ENCODE results near the gene PCARE.

PCARE gene

DNA sequence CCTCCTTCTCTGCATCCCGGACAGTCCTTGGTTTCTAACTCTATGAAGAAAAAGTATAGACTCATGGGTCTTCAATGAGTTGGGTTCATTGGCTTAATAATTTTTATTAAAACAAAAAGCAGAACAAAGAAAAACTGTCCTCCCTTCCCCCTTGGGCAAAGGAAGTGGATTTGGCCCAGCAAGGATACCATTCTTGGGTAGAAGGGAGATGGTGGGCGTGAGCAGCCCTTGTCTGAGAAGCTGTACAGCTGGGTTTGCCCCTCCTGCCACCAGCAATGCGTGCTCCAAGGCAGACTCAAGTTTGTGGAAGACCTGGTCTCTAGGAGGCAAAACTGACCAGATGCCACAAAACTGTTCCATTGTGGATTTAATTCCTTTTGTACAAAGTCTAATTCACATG is 12.7 kb downstream of the PCARE start:
- Histone ChIP-seq H3K27me3 (ENCODE audit: insufficient read depth, poor library complexity, severe bottlenecking) (no peaks in the 10 kb centered on the region), H3K27ac (replicated peaks) (no peak overlapping the region), H3K4me3 (replicated peaks; ENCODE audit: insufficient read depth, low read length) (no peak overlapping the region)
- no peak for TF ChIP-seq GABPA (IDR thresholded peaks at IDR 0.05; ENCODE audit: low read depth)
- TF ChIP-seq SPI1 (IDR thresholded peaks at IDR 0.05; ENCODE audit: borderline replicate concordance, low read depth), result no peak
- TF ChIP-seq, protein P1, sequence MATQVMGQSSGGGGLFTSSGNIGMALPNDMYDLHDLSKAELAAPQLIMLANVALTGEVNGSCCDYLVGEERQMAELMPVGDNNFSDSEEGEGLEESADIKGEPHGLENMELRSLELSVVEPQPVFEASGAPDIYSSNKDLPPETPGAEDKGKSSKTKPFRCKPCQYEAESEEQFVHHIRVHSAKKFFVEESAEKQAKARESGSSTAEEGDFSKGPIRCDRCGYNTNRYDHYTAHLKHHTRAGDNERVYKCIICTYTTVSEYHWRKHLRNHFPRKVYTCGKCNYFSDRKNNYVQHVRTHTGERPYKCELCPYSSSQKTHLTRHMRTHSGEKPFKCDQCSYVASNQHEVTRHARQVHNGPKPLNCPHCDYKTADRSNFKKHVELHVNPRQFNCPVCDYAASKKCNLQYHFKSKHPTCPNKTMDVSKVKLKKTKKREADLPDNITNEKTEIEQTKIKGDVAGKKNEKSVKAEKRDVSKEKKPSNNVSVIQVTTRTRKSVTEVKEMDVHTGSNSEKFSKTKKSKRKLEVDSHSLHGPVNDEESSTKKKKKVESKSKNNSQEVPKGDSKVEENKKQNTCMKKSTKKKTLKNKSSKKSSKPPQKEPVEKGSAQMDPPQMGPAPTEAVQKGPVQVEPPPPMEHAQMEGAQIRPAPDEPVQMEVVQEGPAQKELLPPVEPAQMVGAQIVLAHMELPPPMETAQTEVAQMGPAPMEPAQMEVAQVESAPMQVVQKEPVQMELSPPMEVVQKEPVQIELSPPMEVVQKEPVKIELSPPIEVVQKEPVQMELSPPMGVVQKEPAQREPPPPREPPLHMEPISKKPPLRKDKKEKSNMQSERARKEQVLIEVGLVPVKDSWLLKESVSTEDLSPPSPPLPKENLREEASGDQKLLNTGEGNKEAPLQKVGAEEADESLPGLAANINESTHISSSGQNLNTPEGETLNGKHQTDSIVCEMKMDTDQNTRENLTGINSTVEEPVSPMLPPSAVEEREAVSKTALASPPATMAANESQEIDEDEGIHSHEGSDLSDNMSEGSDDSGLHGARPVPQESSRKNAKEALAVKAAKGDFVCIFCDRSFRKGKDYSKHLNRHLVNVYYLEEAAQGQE (IDR thresholded peaks at IDR 0.05; ENCODE audit: insufficient replicate concordance, low read depth), result no peak
- no peak for TF ChIP-seq POLR2AphosphoS5 (IDR thresholded peaks at IDR 0.05; ENCODE audit: low read depth)
- TF ChIP-seq, protein P2, sequence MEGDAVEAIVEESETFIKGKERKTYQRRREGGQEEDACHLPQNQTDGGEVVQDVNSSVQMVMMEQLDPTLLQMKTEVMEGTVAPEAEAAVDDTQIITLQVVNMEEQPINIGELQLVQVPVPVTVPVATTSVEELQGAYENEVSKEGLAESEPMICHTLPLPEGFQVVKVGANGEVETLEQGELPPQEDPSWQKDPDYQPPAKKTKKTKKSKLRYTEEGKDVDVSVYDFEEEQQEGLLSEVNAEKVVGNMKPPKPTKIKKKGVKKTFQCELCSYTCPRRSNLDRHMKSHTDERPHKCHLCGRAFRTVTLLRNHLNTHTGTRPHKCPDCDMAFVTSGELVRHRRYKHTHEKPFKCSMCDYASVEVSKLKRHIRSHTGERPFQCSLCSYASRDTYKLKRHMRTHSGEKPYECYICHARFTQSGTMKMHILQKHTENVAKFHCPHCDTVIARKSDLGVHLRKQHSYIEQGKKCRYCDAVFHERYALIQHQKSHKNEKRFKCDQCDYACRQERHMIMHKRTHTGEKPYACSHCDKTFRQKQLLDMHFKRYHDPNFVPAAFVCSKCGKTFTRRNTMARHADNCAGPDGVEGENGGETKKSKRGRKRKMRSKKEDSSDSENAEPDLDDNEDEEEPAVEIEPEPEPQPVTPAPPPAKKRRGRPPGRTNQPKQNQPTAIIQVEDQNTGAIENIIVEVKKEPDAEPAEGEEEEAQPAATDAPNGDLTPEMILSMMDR (IDR thresholded peaks at IDR 0.05; ENCODE audit: insufficient read depth, low read length), result no peak
- DNase-seq (ENCODE audit: low read depth in 1 of 2, low spot score in 1 of 2), result no peak

DNA sequence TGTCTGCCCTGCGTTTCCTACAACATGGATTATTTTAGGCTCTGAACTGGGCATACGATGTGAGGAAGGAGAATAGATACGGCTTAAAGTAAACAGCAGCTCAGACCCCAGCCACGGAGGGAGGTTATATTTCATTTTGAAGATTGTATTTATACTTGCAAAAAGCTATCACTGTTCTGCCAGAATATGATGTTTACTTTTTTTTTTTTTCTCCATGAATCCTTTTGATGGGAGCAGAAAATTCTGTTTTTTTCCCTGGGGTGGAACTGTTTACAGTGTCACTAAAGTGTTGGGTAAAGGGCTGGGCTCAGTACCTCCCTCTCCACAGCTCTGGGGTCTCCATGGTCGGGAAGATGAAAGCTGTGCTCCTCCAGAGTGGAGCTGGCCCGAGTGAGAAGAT is 13.1 kb downstream of the PCARE start:
- H3K27ac ChIP-seq (replicated peaks), result no peak overlapping the region
- TF ChIP-seq, protein P1 (IDR thresholded peaks at IDR 0.05; ENCODE audit: insufficient replicate concordance, low read depth), result no peak
- no peak for TF ChIP-seq SPI1 (IDR thresholded peaks at IDR 0.05; ENCODE audit: borderline replicate concordance, low read depth)
- TF ChIP-seq, protein P2 (IDR thresholded peaks at IDR 0.05; ENCODE audit: insufficient read depth, low read length), result no peak
- TF ChIP-seq POLR2AphosphoS5 (IDR thresholded peaks at IDR 0.05; ENCODE audit: low read depth), result no peak
- TF ChIP-seq GABPA (IDR thresholded peaks at IDR 0.05; ENCODE audit: low read depth), result no peak
- H3K4me3 ChIP-seq (replicated peaks; ENCODE audit: insufficient read depth, low read length), result no peak overlapping the region
- no peaks in the 10 kb centered on the region for H3K27me3 ChIP-seq (ENCODE audit: insufficient read depth, poor library complexity, severe bottlenecking)
- DNase-seq (ENCODE audit: low read depth in 1 of 2, low spot score in 1 of 2), result no peak

DNA sequence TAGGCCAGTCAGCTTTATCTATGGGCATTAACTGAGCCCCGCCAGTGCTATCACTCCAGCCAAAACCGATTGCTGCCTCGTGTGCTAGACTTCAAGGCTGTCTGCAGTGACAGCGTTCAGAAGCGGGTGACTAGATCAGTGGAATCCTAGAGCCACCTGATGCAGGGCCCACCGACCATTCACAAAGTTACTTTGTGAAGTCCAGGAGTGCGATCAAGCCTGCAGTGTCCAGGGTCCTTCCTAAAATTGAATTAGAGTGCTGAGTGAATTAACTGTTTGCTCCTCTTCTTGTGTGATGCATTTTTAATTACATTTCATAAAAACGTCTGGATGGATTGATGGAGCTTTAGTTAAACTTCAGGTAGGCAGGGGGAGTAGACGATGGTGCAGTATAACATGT is 13.9 kb downstream of the PCARE start:
- TF ChIP-seq POLR2AphosphoS5 (IDR thresholded peaks at IDR 0.05; ENCODE audit: low read depth) (no peak), GABPA (IDR thresholded peaks at IDR 0.05; ENCODE audit: low read depth) (no peak), SPI1 (IDR thresholded peaks at IDR 0.05; ENCODE audit: borderline replicate concordance, low read depth) (no peak)
- TF ChIP-seq, protein P2 (IDR thresholded peaks at IDR 0.05; ENCODE audit: insufficient read depth, low read length), result no peak
- TF ChIP-seq, protein P1 (IDR thresholded peaks at IDR 0.05; ENCODE audit: insufficient replicate concordance, low read depth), result no peak
- H3K4me3 ChIP-seq (replicated peaks; ENCODE audit: insufficient read depth, low read length), result no peak overlapping the region
- no peak overlapping the region for H3K27ac ChIP-seq (replicated peaks)
- DNase-seq (ENCODE audit: low read depth in 1 of 2, low spot score in 1 of 2), result no peak
- H3K27me3 ChIP-seq (ENCODE audit: insufficient read depth, poor library complexity, severe bottlenecking), result no peaks in the 10 kb centered on the region

Data from HL-60 (cell line).